K562 (cell line): ENCODE data around the gene MINDY4. TPM values are rescaled to one million over a fixed set of nuclear protein-coding genes. Genes with fewer than 3 reads are reported as not detected.

ENCODE experiments used
- BRCA1 ChIP-seq, 2 experiments: fragments of 450-650 bp in 1 of 2; sonication (generic) in 1 of 2; formaldehyde crosslinking in 1 of 2; IDR thresholded peaks; 2 replicates each; pipeline versions ENCODE4 v1.5.0 to v1.6.1; 2017 to 2020; ENCODE audit warnings: mild to moderate bottlenecking in 1 of 2, missing genetic modification reagents in 1 of 2
- CLOCK ChIP-seq: fragments of 250-450 bp; sonication (Bioruptor Pico); IDR thresholded peaks from 2 replicates; pipeline ENCODE4 v1.4.0; 2020; ENCODE audit warnings: mild to moderate bottlenecking, moderate library complexity, borderline replicate concordance
- CREM ChIP-seq: IDR thresholded peaks from 2 replicates; pipeline ENCODE4 v1.6.1; 2014; ENCODE audit warnings: antibody characterized with exemption, low read depth
- HINFP ChIP-seq: fragments of 450-650 bp; conservative IDR thresholded peaks from 2 replicates; pipeline ENCODE4 v1.6.1; 2016; ENCODE audit warnings: missing genetic modification characterization, low read depth, mild to moderate bottlenecking, control low read depth, missing compliant biosample characterization
- LARP7 ChIP-seq: fragments of 450-650 bp; IDR thresholded peaks from 2 replicates; pipeline ENCODE4 v1.6.1; 2016
- LCOR ChIP-seq: sonication (generic); formaldehyde crosslinking; IDR thresholded peaks from 2 replicates; pipeline ENCODE4 v1.8.0; 2022; ENCODE audit warnings: mild to moderate bottlenecking, missing genetic modification reagents
- NFIX ChIP-seq: fragments of 250-450 bp; sonication (Bioruptor Pico); IDR thresholded peaks from 2 replicates; pipeline ENCODE4 v1.4.0; 2020; ENCODE audit warnings: low read depth, mild to moderate bottlenecking, moderate library complexity
- NONO ChIP-seq, 2 experiments: fragments of 200-400 bp in 1 of 2; fragments of 450-650 bp in 1 of 2; formaldehyde crosslinking in 1 of 2; IDR thresholded peaks; 2 replicates each; pipeline ENCODE4 v1.6.1; 2017; ENCODE audit warnings: low read depth in 2 of 2, mild to moderate bottlenecking in 2 of 2, moderate library complexity in 2 of 2, low read length in 1 of 2
- PRPF4 ChIP-seq: fragments of 200-400 bp; formaldehyde crosslinking; IDR thresholded peaks from one replicate; pipeline ENCODE4 v1.6.1; 2017; ENCODE audit warnings: low read length, low read depth, mild to moderate bottlenecking; ENCODE audit not compliant: insufficient read depth, poor library complexity, severe bottlenecking
- SIX5 ChIP-seq, 2 experiments: IDR thresholded peaks; 2 replicates each; pipeline ENCODE4 v1.6.1; 2011; ENCODE audit warnings: low read length in 2 of 2, borderline replicate concordance in 1 of 2, low read depth in 1 of 2, mild to moderate bottlenecking in 1 of 2, moderate library complexity in 1 of 2; ENCODE audit not compliant: insufficient read depth in 1 of 2
- ZNF212 ChIP-seq: fragments of 450-650 bp; formaldehyde crosslinking; IDR thresholded peaks from 2 replicates; pipeline ENCODE4 v1.4.0; 2020; ENCODE audit warnings: mild to moderate bottlenecking
- ZNF263 ChIP-seq: sonication (generic); formaldehyde crosslinking; IDR thresholded peaks from 2 replicates; pipeline ENCODE4 v1.8.0; 2022; ENCODE audit warnings: mild to moderate bottlenecking, missing genetic modification reagents, borderline replicate concordance
- ZNF311 ChIP-seq: fragments of 250-450 bp; sonication (Bioruptor Pico); IDR thresholded peaks from 2 replicates; pipeline ENCODE4 v1.4.0; 2020; ENCODE audit warnings: mild to moderate bottlenecking, moderate library complexity
- ZNF436 ChIP-seq: fragments of 250-450, 450-650 bp; sonication (Bioruptor Pico); formaldehyde crosslinking; IDR thresholded peaks from 2 replicates; pipeline ENCODE4 v1.7.0; 2020; ENCODE audit warnings: mild to moderate bottlenecking
- ZNF695 ChIP-seq: fragments of 450-650 bp; formaldehyde crosslinking; IDR thresholded peaks from 2 replicates; pipeline ENCODE4 v1.4.0; 2020; ENCODE audit warnings: mild to moderate bottlenecking, moderate library complexity
- polyA plus RNA-seq, 8 experiments: library from polyadenylated mRNA; depleted of rRNA in 4 of 8; stranded (reverse) in 5 of 8; unstranded in 3 of 8; fragments of >200 nt; fragmentation: Nextera tagmentation in 2 of 8; fragmentation: Illumina TruSeq in 1 of 8; extraction: Ambion mirVana in 2 of 8; extraction: Trizol in 1 of 8; gene quantifications; 2 replicates each; pipeline versions ENCODE4 v1.2.1 to v1.2.3, GENCODE V29; 2011 to 2014; ENCODE audit warnings: inconsistent platforms in 1 of 8, missing spikeins in 1 of 8
- total RNA-seq, 7 experiments: library from RNA; depleted of rRNA in 6 of 7; stranded (reverse); fragments of >200 nt in 6 of 7; fragmentation: Illumina TruSeq in 2 of 7; extraction: Trizol in 2 of 7; gene quantifications; 2 replicates each; pipeline versions ENCODE4 v1.2.1 to v1.2.3, GENCODE V29; 2011 to 2021; ENCODE audit warnings: low replicate concordance in 1 of 7
- TF ChIP-seq, protein P1 (sequence below): fragments of 450-650 bp; IDR thresholded peaks from 2 replicates; pipeline ENCODE4 v1.6.1; 2016; ENCODE audit warnings: antibody characterized with exemption
- TF ChIP-seq, protein P2 (sequence below): IDR thresholded peaks from 2 replicates; pipeline ENCODE4 v1.6.1; 2014; ENCODE audit warnings: antibody characterized with exemption
- TF ChIP-seq, protein P3 (sequence below), 2 experiments: fragments of 200-800 bp in 1 of 2; sonication (Bioruptor generic) in 1 of 2; sonication (generic) in 1 of 2; formaldehyde crosslinking in 1 of 2; IDR thresholded peaks in 1 of 2; conservative IDR thresholded peaks in 1 of 2; 2 replicates each; pipeline versions ENCODE4 v1.5.0 to v1.6.1; 2016 to 2020; ENCODE audit warnings: missing compliant biosample characterization in 1 of 2, missing genetic modification characterization in 1 of 2, missing genetic modification reagents in 1 of 2

The MINDY4 gene
- total and polyA plus RNA-seq, 9 of the 15 experiments (the other 6 are each of a cell fraction or from before 2014, with no cell fraction given): 2.1 to 16.7 (median 11.0) TPM

DNA sequence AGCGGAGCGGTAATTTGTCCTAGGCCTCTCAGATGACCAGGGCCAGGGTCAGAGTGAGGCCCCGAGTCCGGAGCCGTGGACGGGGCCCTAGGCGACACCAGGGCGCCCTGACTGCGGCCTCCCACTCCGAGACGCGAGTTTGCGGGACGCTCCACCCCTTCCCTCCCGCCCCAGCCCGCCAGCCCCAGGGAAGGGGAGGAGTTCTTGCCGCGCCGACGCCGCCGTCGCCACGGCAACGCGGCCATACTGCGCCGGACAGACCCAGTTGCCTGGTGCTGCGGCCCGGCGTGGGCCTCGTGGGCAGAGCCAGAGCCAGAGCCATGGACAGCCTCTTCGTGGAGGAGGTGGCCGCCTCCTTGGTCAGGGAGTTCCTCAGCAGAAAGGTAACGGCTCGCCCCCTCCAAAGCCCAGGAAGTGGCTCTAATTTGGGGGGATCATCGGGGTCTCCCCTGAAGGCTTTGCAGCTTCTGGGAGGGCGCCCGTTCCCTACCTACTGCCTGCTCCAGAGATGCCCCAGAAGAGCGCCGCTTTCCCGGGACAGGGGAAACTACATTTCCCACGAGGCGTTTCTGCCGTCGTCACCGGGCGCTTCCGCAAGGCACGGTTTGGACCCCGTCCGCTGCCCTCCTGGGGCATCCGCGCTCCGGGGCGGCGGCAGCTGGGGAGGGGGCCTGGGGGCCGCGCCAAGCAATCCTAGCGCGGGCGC, at the start of gene MINDY4 (continued):
- TF ChIP-seq, protein P1, sequence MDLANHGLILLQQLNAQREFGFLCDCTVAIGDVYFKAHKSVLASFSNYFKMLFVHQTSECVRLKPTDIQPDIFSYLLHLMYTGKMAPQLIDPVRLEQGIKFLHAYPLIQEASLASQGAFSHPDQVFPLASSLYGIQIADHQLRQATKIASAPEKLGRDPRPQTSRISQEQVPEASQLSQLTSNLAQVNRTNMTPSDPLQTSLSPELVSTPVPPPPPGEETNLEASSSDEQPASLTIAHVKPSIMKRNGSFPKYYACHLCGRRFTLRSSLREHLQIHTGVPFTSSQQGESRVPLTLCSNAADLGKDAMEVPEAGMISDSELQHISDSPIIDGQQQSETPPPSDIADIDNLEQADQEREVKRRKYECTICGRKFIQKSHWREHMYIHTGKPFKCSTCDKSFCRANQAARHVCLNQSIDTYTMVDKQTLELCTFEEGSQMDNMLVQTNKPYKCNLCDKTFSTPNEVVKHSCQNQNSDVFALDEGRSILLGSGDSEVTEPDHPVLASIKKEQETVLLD: no peak
- peak; percentile 83 for TF ChIP-seq CREM
- TF ChIP-seq ZNF695 (CRISPR knock-in tag): no peak
- TF ChIP-seq LARP7: no peak
- TF ChIP-seq, protein P2, sequence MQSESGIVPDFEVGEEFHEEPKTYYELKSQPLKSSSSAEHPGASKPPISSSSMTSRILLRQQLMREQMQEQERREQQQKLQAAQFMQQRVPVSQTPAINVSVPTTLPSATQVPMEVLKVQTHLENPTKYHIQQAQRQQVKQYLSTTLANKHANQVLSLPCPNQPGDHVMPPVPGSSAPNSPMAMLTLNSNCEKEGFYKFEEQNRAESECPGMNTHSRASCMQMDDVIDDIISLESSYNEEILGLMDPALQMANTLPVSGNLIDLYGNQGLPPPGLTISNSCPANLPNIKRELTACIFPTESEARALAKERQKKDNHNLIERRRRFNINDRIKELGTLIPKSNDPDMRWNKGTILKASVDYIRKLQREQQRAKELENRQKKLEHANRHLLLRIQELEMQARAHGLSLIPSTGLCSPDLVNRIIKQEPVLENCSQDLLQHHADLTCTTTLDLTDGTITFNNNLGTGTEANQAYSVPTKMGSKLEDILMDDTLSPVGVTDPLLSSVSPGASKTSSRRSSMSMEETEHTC: no peak
- no peak for TF ChIP-seq CLOCK (CRISPR knock-in tag)
- no peak for TF ChIP-seq HINFP (tag)
- no peak for TF ChIP-seq NFIX
- TF ChIP-seq SIX5 (IDR thresholded peaks at IDR 0.05; ENCODE audit: borderline replicate concordance in 1 of 2, insufficient read depth in 1 of 2, low read depth in 1 of 2, low read length in 2 of 2): peak; percentile 37 to 45; a peak in 2 of 4 replicates
- no peak for TF ChIP-seq PRPF4
- no peak for TF ChIP-seq ZNF311
- TF ChIP-seq NONO (IDR thresholded peaks at IDR 0.05; ENCODE audit: low read depth in 2 of 2, low read length in 1 of 2): no peak
- no peak for TF ChIP-seq ZNF212 (CRISPR knock-in tag)
- no peak for TF ChIP-seq BRCA1 (IDR thresholded peaks at IDR 0.05)
- no peak for TF ChIP-seq BRCA1 (CRISPR knock-in tag; IDR thresholded peaks at IDR 0.05)
- no peak for TF ChIP-seq ZNF436
- TF ChIP-seq ZNF263 (CRISPR knock-in tag): 0 out of 2 replicates have a peak, but pooled peaks have one; percentile 28
- TF ChIP-seq LCOR (CRISPR knock-in tag): peak; percentile 76; the same call in 1 of the 2 replicates
- TF ChIP-seq, protein P3, sequence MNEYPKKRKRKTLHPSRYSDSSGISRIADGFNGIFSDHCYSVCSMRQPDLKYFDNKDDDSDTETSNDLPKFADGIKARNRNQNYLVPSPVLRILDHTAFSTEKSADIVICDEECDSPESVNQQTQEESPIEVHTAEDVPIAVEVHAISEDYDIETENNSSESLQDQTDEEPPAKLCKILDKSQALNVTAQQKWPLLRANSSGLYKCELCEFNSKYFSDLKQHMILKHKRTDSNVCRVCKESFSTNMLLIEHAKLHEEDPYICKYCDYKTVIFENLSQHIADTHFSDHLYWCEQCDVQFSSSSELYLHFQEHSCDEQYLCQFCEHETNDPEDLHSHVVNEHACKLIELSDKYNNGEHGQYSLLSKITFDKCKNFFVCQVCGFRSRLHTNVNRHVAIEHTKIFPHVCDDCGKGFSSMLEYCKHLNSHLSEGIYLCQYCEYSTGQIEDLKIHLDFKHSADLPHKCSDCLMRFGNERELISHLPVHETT (CRISPR knock-in tag; conservative IDR thresholded peaks at IDR 0.05 in 1 of 2, IDR thresholded peaks at IDR 0.05 in 1 of 2): no peak
